ENCODE results near the gene R3HDM1. TPM values are rescaled to one million over a fixed set of nuclear protein-coding genes. Genes with fewer than 3 reads are reported as not detected.

The R3HDM1 gene
- total and polyA plus RNA-seq, 2 of the 4 experiments (the other 2 are of a cell fraction): 5.9 to 38.1 TPM

- TF ChIP-seq CHD1 (IDR thresholded peaks at IDR 0.05; ENCODE audit: low read depth, low read length): no peak
- TF ChIP-seq BHLHE40 (IDR thresholded peaks at IDR 0.05; ENCODE audit: low read depth, low read length): no peak
- TF ChIP-seq MAZ (IDR thresholded peaks at IDR 0.05; ENCODE audit: borderline replicate concordance, low read depth, low read length): no peak
- no peak for TF ChIP-seq RFX5 (IDR thresholded peaks at IDR 0.05; ENCODE audit: low read depth, low read length)
- TF ChIP-seq FOS (IDR thresholded peaks at IDR 0.05; ENCODE audit: low read depth, low read length): no peak
- TF ChIP-seq RAD21 (IDR thresholded peaks at IDR 0.05; ENCODE audit: low read length): no peak
- ChIA-PET POLR2A (ENCODE audit: unreplicated experiment) (no interaction called here), CTCF (interaction anchor here (1.6 to 1.7 kb wide), 2 partner anchors 8 to 30 kb away, joined by 3 to 6 read pairs; no protein-coding TSS in a partner anchor)
- no peak overlapping the region for H3K14ac ChIP-seq (replicated peaks; ENCODE audit: low read depth, low read length)
- H4K5ac ChIP-seq (ENCODE audit: low read depth, low read length): no peak overlapping the region
- no peak overlapping the region for H3K27ac ChIP-seq (ENCODE audit: insufficient read depth, low read length)
- H3K79me1 ChIP-seq (ENCODE audit: low read depth in 1 of 2, low read length in 2 of 2): peaks cover 5 to 12% of the 10 kb centered on the region in 2 experiments; a peak in 3 of 4 replicates
- DNase-seq (no peak), ATAC-seq (ENCODE audit: low read depth) (no peak)
- H3K36me3 ChIP-seq (ENCODE audit: control insufficient read depth, insufficient read depth, low read length): peaks cover 1% of the 10 kb centered on the region; the same call in 1 of the 2 replicates
- H3K4me2 ChIP-seq (ENCODE audit: low read depth, low read length): no peak overlapping the region
- no peak overlapping the region for H2BK20ac ChIP-seq (ENCODE audit: low read depth, low read length)
- no peak overlapping the region for H3K23ac ChIP-seq (ENCODE audit: low read depth, low read length)
- no peak overlapping the region for H2AFZ ChIP-seq (replicated peaks; ENCODE audit: low read length, poor library complexity)
- H2BK5ac ChIP-seq (ENCODE audit: low read depth, low read length, poor library complexity, severe bottlenecking): no peak overlapping the region
- no peak overlapping the region for H2BK15ac ChIP-seq (ENCODE audit: low read depth, low read length)
- 67% methylated on average over 1 of the region's 3 CpGs; no CpG with 5 or more reads in 1 of the 2 experiments for WGBS, 2 experiments (ENCODE audit: extremely low coverage in 2 of 2, insufficient read length in 1 of 2)
- no peak overlapping the region for H3K4me3 ChIP-seq (ENCODE audit: insufficient read depth, low read depth, low read length)
- no peak overlapping the region for H3K9ac ChIP-seq (ENCODE audit: low read depth, low read length)
- H4K8ac ChIP-seq (ENCODE audit: low read depth in 2 of 2, low read length in 2 of 2): no peak overlapping the region
- H2AK9ac ChIP-seq (replicated peaks; ENCODE audit: low read depth, low read length, poor library complexity): no peak overlapping the region
- in situ Hi-C loops (cut with MboI; ENCODE audit: low sequenced_read_pairs): no loop called here
- no peak overlapping the region for H2BK120ac ChIP-seq (ENCODE audit: low read depth, low read length)
- H3K9me3 ChIP-seq (ENCODE audit: control insufficient read depth, insufficient read depth, low read length): no peaks in the 10 kb centered on the region
- H2AK5ac ChIP-seq (ENCODE audit: low read depth, low read length): no peak overlapping the region; the same call in 1 of the 2 replicates
- peaks cover 5% of the 10 kb centered on the region for H3K4me1 ChIP-seq (ENCODE audit: control insufficient read depth, insufficient read depth, low read length)
- H4K20me1 ChIP-seq (ENCODE audit: insufficient read depth, low read length): peaks cover 15% of the 10 kb centered on the region; the same call in 1 of the 2 replicates
- no peaks in the 10 kb centered on the region for H3K27me3 ChIP-seq (ENCODE audit: control insufficient read depth, insufficient read depth, low read length)
- dilution Hi-C loops (cut with HindIII; ENCODE audit: low sequenced_read_pairs, unreplicated experiment): no loop called here
- H4K91ac ChIP-seq (ENCODE audit: insufficient read depth, low read depth, low read length): no peak overlapping the region
- H3K4ac ChIP-seq (ENCODE audit: low read depth, low read length): no peak overlapping the region
- H3K56ac ChIP-seq (ENCODE audit: extremely low read depth, insufficient read depth, low read length): no peak overlapping the region
- no TSS peak for BruUV-seq (replicated peaks)
- H3K18ac ChIP-seq (ENCODE audit: low read depth, low read length): no peak overlapping the region
- peaks cover 3% of the 10 kb centered on the region; the same call in 1 of the 2 replicates for H3K9me1 ChIP-seq (ENCODE audit: insufficient read depth, low read length)
- intact Hi-C loops (cut with micrococcal nuclease): loop anchor here (5.0 kb wide), 1 partner anchor 688 kb away; the partner anchor contains the start of gene RAB3GAP1
Observed at GRCh38 chr2:135740206-135740605, 208.9 kb downstream of the R3HDM1 start.
